Calu3 (cell line): Measurements from ENCODE around the gene NAGLU. TPM values are rescaled to one million over a fixed set of nuclear protein-coding genes. Genes with fewer than 3 reads are reported as not detected.
A peak's percentile ranks its signal among the peaks of the same experiment; 100 is the strongest.

Source experiments
- BruUV-seq: library from RNA; stranded (reverse); fragments of 400-500 nt; replicated peaks from 2 replicates; lab custom pipeline; 2021; lab: Mats Ljungman, UMichigan
- CTCF ChIA-PET: fragments of 300-600 bp; sonication (Branson Sonifier 250); formaldehyde crosslinking; loops from one replicate; lab custom pipeline; 2022; ENCODE audit warnings: antibody characterized with exemption; lab: Charles Lee
- DNase-seq: peaks from one replicate; pipeline ENCODE4 v3.0.0; 2022
- H3K27ac Mint-ChIP-seq: one replicate; pipeline ENCODE4 v1.8.0; 2022; ENCODE audit warnings: mixed read lengths; ENCODE audit not compliant: unreplicated experiment
- H3K27me3 Mint-ChIP-seq: one replicate; pipeline ENCODE4 v1.8.0; 2022; ENCODE audit warnings: mixed read lengths; ENCODE audit not compliant: unreplicated experiment
- H3K36me3 Mint-ChIP-seq: one replicate; pipeline ENCODE4 v1.8.0; 2022; ENCODE audit warnings: mild to moderate bottlenecking, moderate library complexity, mixed read lengths; ENCODE audit not compliant: insufficient read depth, unreplicated experiment
- H3K4me1 Mint-ChIP-seq: one replicate; pipeline ENCODE4 v1.8.0; 2022; ENCODE audit warnings: mild to moderate bottlenecking, low read depth, mixed read lengths; ENCODE audit not compliant: unreplicated experiment
- H3K4me3 Mint-ChIP-seq: one replicate; pipeline ENCODE4 v1.8.0; 2022; ENCODE audit warnings: mild to moderate bottlenecking, low read depth, moderate library complexity, mixed read lengths; ENCODE audit not compliant: unreplicated experiment
- H3K9me3 Mint-ChIP-seq: one replicate; pipeline ENCODE4 v1.8.0; 2022; ENCODE audit warnings: low read depth, mixed read lengths; ENCODE audit not compliant: unreplicated experiment
- intact Hi-C: fragments of 100-400 bp; cut with micrococcal nuclease; formaldehyde crosslinking; loops from one replicate; pipeline ENCODE4 v1.10.0; 2022; ENCODE audit not compliant: unreplicated experiment
- total RNA-seq: library from RNA; stranded (reverse); gene quantifications from 2 replicates; pipeline ENCODE4 v1.2.3, GENCODE V29; 2022
- TF ChIP-seq, protein P1 (sequence below): fragments of 200-600 bp; IDR thresholded peaks from one replicate; pipeline ENCODE4 v1.8.0; 2022; ENCODE audit warnings: antibody characterized with exemption; ENCODE audit not compliant: unreplicated experiment

Gene NAGLU
- total RNA-seq, 1 experiment from 2014 or later, result 53.8 TPM

DNA sequence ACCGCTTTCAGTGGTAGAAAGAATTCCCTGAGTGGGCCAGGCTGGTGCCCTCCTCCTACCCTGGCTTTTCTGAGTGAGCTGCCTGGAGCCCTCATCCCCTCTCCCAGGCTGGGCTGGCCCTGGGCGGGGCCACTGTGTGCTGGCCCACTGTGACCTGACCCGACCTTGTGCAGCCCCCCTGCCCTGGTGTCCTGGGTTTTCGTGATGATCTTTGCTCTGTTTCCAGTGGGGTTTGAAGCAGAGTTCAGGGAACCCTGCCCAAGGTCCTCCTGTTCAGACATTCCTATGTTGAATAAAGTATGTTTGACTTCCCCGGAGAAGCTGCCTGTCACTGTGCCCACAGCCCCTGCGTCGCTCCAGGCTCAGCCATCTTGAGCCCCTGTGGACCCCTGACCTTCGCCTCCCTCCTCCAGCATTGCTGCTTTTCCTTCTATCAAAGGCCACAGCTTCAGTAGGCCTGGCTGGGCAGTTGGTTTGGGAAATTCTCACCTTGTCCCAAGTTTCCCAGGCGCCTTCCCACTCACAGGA is 13.7 kb upstream of the NAGLU start:
- Mint-ChIP-seq H3K4me1 (peaks cover 62% of the 10 kb centered on the region), H3K36me3 (peaks cover 67% of the 10 kb centered on the region), H3K27me3 (no peaks in the 10 kb centered on the region), H3K27ac (peak overlapping the region; percentile 34), H3K4me3 (no peak overlapping the region), H3K9me3 (no peaks in the 10 kb centered on the region)
- TF ChIP-seq, protein P1, sequence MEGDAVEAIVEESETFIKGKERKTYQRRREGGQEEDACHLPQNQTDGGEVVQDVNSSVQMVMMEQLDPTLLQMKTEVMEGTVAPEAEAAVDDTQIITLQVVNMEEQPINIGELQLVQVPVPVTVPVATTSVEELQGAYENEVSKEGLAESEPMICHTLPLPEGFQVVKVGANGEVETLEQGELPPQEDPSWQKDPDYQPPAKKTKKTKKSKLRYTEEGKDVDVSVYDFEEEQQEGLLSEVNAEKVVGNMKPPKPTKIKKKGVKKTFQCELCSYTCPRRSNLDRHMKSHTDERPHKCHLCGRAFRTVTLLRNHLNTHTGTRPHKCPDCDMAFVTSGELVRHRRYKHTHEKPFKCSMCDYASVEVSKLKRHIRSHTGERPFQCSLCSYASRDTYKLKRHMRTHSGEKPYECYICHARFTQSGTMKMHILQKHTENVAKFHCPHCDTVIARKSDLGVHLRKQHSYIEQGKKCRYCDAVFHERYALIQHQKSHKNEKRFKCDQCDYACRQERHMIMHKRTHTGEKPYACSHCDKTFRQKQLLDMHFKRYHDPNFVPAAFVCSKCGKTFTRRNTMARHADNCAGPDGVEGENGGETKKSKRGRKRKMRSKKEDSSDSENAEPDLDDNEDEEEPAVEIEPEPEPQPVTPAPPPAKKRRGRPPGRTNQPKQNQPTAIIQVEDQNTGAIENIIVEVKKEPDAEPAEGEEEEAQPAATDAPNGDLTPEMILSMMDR, result no peak
- CTCF ChIA-PET, result no interaction called here
- no TSS peak for BruUV-seq
- DNase-seq, result no peak
- intact Hi-C loops, result no loop called here

GRCh38 chr17:42522798-42523278 is 13.2 kb upstream of the NAGLU start:
- TF ChIP-seq, protein P1, result no peak
- H3K4me1 Mint-ChIP-seq, result peaks cover 61% of the 10 kb centered on the region
- H3K4me3 Mint-ChIP-seq, result no peak overlapping the region
- no peak for DNase-seq
- no peaks in the 10 kb centered on the region for H3K9me3 Mint-ChIP-seq
- intact Hi-C loops, result no loop called here
- no peaks in the 10 kb centered on the region for H3K27me3 Mint-ChIP-seq
- peak overlapping the region; percentile 34 for H3K27ac Mint-ChIP-seq
- no TSS peak for BruUV-seq
- CTCF ChIA-PET, result no interaction called here
- H3K36me3 Mint-ChIP-seq, result peaks cover 64% of the 10 kb centered on the region

- Mint-ChIP-seq H3K27me3 (no peaks in the 10 kb centered on the region), H3K9me3 (no peaks in the 10 kb centered on the region), H3K27ac (peak overlapping the region; percentile 53), H3K4me3 (no peak overlapping the region), H3K36me3 (peaks cover 40% of the 10 kb centered on the region), H3K4me1 (peaks cover 41% of the 10 kb centered on the region)
- no TSS peak for BruUV-seq
- TF ChIP-seq, protein P1, result no peak
- intact Hi-C loops, result no loop called here
- DNase-seq, result no peak
- CTCF ChIA-PET, result interaction anchor here (0.5 kb wide), 1 partner anchor 1518 kb away, joined by 5 read pairs; no protein-coding TSS in a partner anchor
These were observed 10.8 kb upstream of the NAGLU start for GRCh38 chr17:42525221-42525620.

GRCh38 chr17:42526031-42526444 is 10.0 kb upstream of the NAGLU start:
- intact Hi-C loops, result no loop called here
- TF ChIP-seq, protein P1, result no peak
- CTCF ChIA-PET, result interaction anchor here (2.3 kb wide), 1 partner anchor 8 kb away, joined by 65 read pairs; no protein-coding TSS in a partner anchor
- Mint-ChIP-seq H3K4me3 (no peak overlapping the region), H3K36me3 (peaks cover 34% of the 10 kb centered on the region), H3K4me1 (peaks cover 41% of the 10 kb centered on the region), H3K27ac (no peak overlapping the region), H3K9me3 (no peaks in the 10 kb centered on the region), H3K27me3 (no peaks in the 10 kb centered on the region)
- DNase-seq, result no peak
- no TSS peak for BruUV-seq
